Upper lobe of left lung (tissue), 6 donors: ENCODE results near the gene SNRPA1. TPM values are rescaled to one million over a fixed set of nuclear protein-coding genes. Genes with fewer than 3 reads are reported as not detected.

Source experiments
- ATAC-seq, 2 donors: fragments of 200-7000 bp; cut with Tn5 transposase; one replicate each; pipeline ENCODE4 v1.9.1; 2022; ENCODE audit warnings: mild to moderate bottlenecking in 2 of 2, moderate library complexity in 2 of 2; ENCODE audit not compliant: low FRiP score in 2 of 2
- DNase-seq, 2 donors: peaks; one replicate each; pipeline ENCODE4 v3.0.0-alpha.2; 2019 to 2020
- H3K27ac ChIP-seq, 4 donors: fragments of 200-600 bp; sonication (generic); one replicate each; pipeline ENCODE4 v1.5.1; 2016 to 2019
- H3K27me3 ChIP-seq, 4 donors: fragments of 200-600 bp; sonication (generic); one replicate each; pipeline ENCODE4 v1.5.1; 2017 to 2019
- H3K36me3 ChIP-seq, 4 donors: fragments of 200-600 bp; sonication (generic); one replicate each; pipeline ENCODE4 v1.5.1; 2016 to 2019
- H3K4me1 ChIP-seq, 4 donors: fragments of 200-600 bp; sonication (generic); one replicate each; pipeline ENCODE4 v1.5.1; 2018 to 2019
- H3K4me3 ChIP-seq, 4 donors: fragments of 200-600 bp; sonication (generic); one replicate each; pipeline ENCODE4 v1.5.1; 2017 to 2019; ENCODE audit warnings: mild to moderate bottlenecking in 2 of 4, moderate library complexity in 1 of 4
- H3K9me3 ChIP-seq, 4 donors: fragments of 200-600 bp; sonication (generic); one replicate each; pipeline ENCODE4 v1.5.1; 2018 to 2019
- EP300 ChIP-seq, 4 donors: sonication (generic); formaldehyde crosslinking; IDR thresholded peaks; one replicate each; pipeline ENCODE4 v1.5.1; 2017; ENCODE audit warnings: antibody characterized with exemption in 4 of 4, control low read depth in 2 of 4
- POLR2A ChIP-seq, 4 donors: fragments of 450-650 bp; IDR thresholded peaks; one replicate each; pipeline ENCODE4 v1.5.1; 2016 to 2017; ENCODE audit warnings: antibody characterized with exemption in 4 of 4, mild to moderate bottlenecking in 2 of 4
- POLR2AphosphoS5 ChIP-seq, 2 donors: sonication (generic); formaldehyde crosslinking; IDR thresholded peaks; one replicate each; pipeline ENCODE4 v1.5.1; 2017; ENCODE audit warnings: antibody characterized with exemption in 2 of 2
- WGBS, 2 donors: methylation state at CpG; one replicate each; pipeline ENCODE4 v1.1.5; 2017 to 2018; 5-methylcytosine and 5-hydroxymethylcytosine counted together
- total RNA-seq, 6 donors: library from RNA; depleted of rRNA in 4 of 6; stranded (reverse); fragments of >200 nt in 4 of 6; gene quantifications; one replicate each; pipeline versions ENCODE4 v1.1.0 to v1.2.1, GENCODE V29; 2016 to 2021
- TF ChIP-seq, protein P1 (sequence below), 6 experiments: fragments of 450-650 bp in 4 of 6; fragments of 200-600 bp in 2 of 6; sonication (generic) in 2 of 6; IDR thresholded peaks; one replicate each; pipeline ENCODE4 v1.5.1; 2016 to 2019; ENCODE audit warnings: antibody characterized with exemption in 6 of 6
- donor health status: DM: no; HTN: no; CAD: no; lungs with moderate emphysema.
- donor health status: DM: no; HTN: yes; CAD: no; lungs with severe emphysema.

Gene SNRPA1
- total RNA-seq, 6 donors from 2014 or later: 32.1 to 53.4 (median 40.2) TPM

- Histone ChIP-seq H3K9me3 (no peaks in the 10 kb centered on the region), H3K27me3 (no peaks in the 10 kb centered on the region), H3K36me3 (no peaks in the 10 kb centered on the region), H3K27ac (no peak overlapping the region), H3K4me1 (no peaks in the 10 kb centered on the region), H3K4me3 (no peak overlapping the region)
- WGBS, 2 donors: 94% methylated on average over 18 to 21 of the region's 21 CpGs
- ATAC-seq (no peak), DNase-seq (peak in 1 of 2 donors; percentile 18)
- no peak for TF ChIP-seq POLR2A (IDR thresholded peaks at IDR 0.05)
- TF ChIP-seq EP300 (IDR thresholded peaks at IDR 0.05): no peak
- TF ChIP-seq, protein P1, sequence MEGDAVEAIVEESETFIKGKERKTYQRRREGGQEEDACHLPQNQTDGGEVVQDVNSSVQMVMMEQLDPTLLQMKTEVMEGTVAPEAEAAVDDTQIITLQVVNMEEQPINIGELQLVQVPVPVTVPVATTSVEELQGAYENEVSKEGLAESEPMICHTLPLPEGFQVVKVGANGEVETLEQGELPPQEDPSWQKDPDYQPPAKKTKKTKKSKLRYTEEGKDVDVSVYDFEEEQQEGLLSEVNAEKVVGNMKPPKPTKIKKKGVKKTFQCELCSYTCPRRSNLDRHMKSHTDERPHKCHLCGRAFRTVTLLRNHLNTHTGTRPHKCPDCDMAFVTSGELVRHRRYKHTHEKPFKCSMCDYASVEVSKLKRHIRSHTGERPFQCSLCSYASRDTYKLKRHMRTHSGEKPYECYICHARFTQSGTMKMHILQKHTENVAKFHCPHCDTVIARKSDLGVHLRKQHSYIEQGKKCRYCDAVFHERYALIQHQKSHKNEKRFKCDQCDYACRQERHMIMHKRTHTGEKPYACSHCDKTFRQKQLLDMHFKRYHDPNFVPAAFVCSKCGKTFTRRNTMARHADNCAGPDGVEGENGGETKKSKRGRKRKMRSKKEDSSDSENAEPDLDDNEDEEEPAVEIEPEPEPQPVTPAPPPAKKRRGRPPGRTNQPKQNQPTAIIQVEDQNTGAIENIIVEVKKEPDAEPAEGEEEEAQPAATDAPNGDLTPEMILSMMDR (IDR thresholded peaks at IDR 0.05): no peak
- no peak for TF ChIP-seq POLR2AphosphoS5 (IDR thresholded peaks at IDR 0.05)
Measured at GRCh38 chr15:101313041-101313761, 18.2 kb upstream of the SNRPA1 start.

GRCh38 chr15:101310508-101310907 lies 15.5 kb upstream of the SNRPA1 start:
- Histone ChIP-seq H3K27ac (no peak overlapping the region), H3K4me1 (no peaks in the 10 kb centered on the region), H3K4me3 (no peak overlapping the region), H3K36me3 (no peaks in the 10 kb centered on the region), H3K27me3 (no peaks in the 10 kb centered on the region), H3K9me3 (no peaks in the 10 kb centered on the region)
- ATAC-seq: no peak
- 95 to 96% methylated on average over 7 of the region's 7 CpGs for WGBS, 2 donors
- TF ChIP-seq, protein P1 (IDR thresholded peaks at IDR 0.05): no peak
- TF ChIP-seq POLR2AphosphoS5 (IDR thresholded peaks at IDR 0.05) (no peak), EP300 (IDR thresholded peaks at IDR 0.05) (no peak), POLR2A (IDR thresholded peaks at IDR 0.05) (no peak)
- DNase-seq: peak in 1 of 2 donors; percentile 18

GRCh38 chr15:101310161-101310480 lies 15.1 kb upstream of the SNRPA1 start:
- Histone ChIP-seq H3K27ac (no peak overlapping the region), H3K4me1 (no peaks in the 10 kb centered on the region), H3K9me3 (no peaks in the 10 kb centered on the region), H3K4me3 (no peak overlapping the region), H3K27me3 (no peaks in the 10 kb centered on the region), H3K36me3 (no peaks in the 10 kb centered on the region)
- 87 to 91% methylated on average over 5 to 7 of the region's 7 CpGs for WGBS, 2 donors
- TF ChIP-seq EP300 (IDR thresholded peaks at IDR 0.05) (no peak), POLR2A (IDR thresholded peaks at IDR 0.05) (no peak), POLR2AphosphoS5 (IDR thresholded peaks at IDR 0.05) (no peak)
- TF ChIP-seq, protein P1 (IDR thresholded peaks at IDR 0.05): no peak
- no peak for ATAC-seq
- DNase-seq: peak in 1 of 2 donors; percentile 14

GRCh38 chr15:101309436-101310160 lies 14.6 kb upstream of the SNRPA1 start:
- Histone ChIP-seq H3K4me3 (no peak overlapping the region), H3K27me3 (no peaks in the 10 kb centered on the region), H3K27ac (no peak overlapping the region), H3K36me3 (no peaks in the 10 kb centered on the region), H3K9me3 (no peaks in the 10 kb centered on the region), H3K4me1 (no peaks in the 10 kb centered on the region)
- WGBS, 2 donors: 83 to 90% methylated on average over 17 to 26 of the region's 26 CpGs
- TF ChIP-seq POLR2A (IDR thresholded peaks at IDR 0.05) (no peak), EP300 (IDR thresholded peaks at IDR 0.05) (no peak), POLR2AphosphoS5 (IDR thresholded peaks at IDR 0.05) (no peak)
- TF ChIP-seq, protein P1 (IDR thresholded peaks at IDR 0.05): no peak
- DNase-seq: peak in 1 of 2 donors; percentile 12
- ATAC-seq: no peak
